GM12878 (cell line): ENCODE results near the gene TERB2.
"Not testable (repeated sequence)": the region's sequence is repeated elsewhere in the genome, so short reads cannot be mapped to it uniquely, and the experiment has no call there.

ENCODE experiments used
- BRCA1 ChIP-seq: IDR thresholded peaks from 2 replicates; pipeline ENCODE4 v1.6.1; 2011; ENCODE audit warnings: low read depth, low read length, improper control_type of control experiment
- CHD4 ChIP-seq: fragments of 200-600 bp; sonication (generic); IDR thresholded peaks from 2 replicates; pipeline ENCODE4 v1.6.1; 2016; ENCODE audit warnings: mild to moderate bottlenecking
- EP300 ChIP-seq, 2 experiments: fragments of 150-350 bp in 1 of 2; IDR thresholded peaks; 2 replicates each; pipeline ENCODE4 v1.6.1; 2011 to 2012; ENCODE audit warnings: low read depth in 2 of 2, low read length in 2 of 2, borderline replicate concordance in 1 of 2, improper control_type of control experiment in 1 of 2, inconsistent platforms in 1 of 2; ENCODE audit not compliant: control insufficient read depth in 1 of 2
- FOS ChIP-seq: IDR thresholded peaks from 3 replicates; pipeline ENCODE4 v1.6.1; 2011; ENCODE audit warnings: borderline replicate concordance; ENCODE audit not compliant: insufficient read length; ENCODE audit errors: extremely low read depth
- JUND ChIP-seq: IDR thresholded peaks from 2 replicates; pipeline ENCODE4 v1.6.1; 2012; ENCODE audit warnings: low read depth, mild to moderate bottlenecking, low read length, improper control_type of control experiment, moderate library complexity
- POLR2A ChIP-seq: IDR thresholded peaks from 2 replicates; pipeline ENCODE4 v1.6.1; 2011; ENCODE audit warnings: low read depth, mild to moderate bottlenecking, low read length
- POLR2AphosphoS5 ChIP-seq: IDR thresholded peaks from 2 replicates; pipeline ENCODE4 v1.6.1; 2011; ENCODE audit warnings: mild to moderate bottlenecking, low read length, inconsistent platforms
- RCOR1 ChIP-seq: conservative IDR thresholded peaks from 2 replicates; pipeline ENCODE4 v1.6.1; 2012; ENCODE audit warnings: low read depth, low read length, improper control_type of control experiment
- RELA ChIP-seq: fragments of 450-650 bp; IDR thresholded peaks from 2 replicates; pipeline ENCODE4 v1.8.0; 2014; ENCODE audit warnings: borderline replicate concordance; ENCODE audit not compliant: partially characterized antibody
- SRF ChIP-seq, 2 experiments: IDR thresholded peaks; 2 replicates each; pipeline ENCODE4 v1.6.1; 2011; ENCODE audit warnings: low read depth in 2 of 2, low read length in 2 of 2, mild to moderate bottlenecking in 1 of 2, moderate library complexity in 1 of 2
- SUPT20H ChIP-seq: IDR thresholded peaks from 2 replicates; pipeline ENCODE4 v1.6.1; 2011; ENCODE audit warnings: low read depth, mild to moderate bottlenecking, low read length, moderate library complexity, borderline replicate concordance; ENCODE audit not compliant: control insufficient read depth
- TAF1 ChIP-seq: IDR thresholded peaks from 2 replicates; pipeline ENCODE4 v1.6.1; 2011; ENCODE audit warnings: mild to moderate bottlenecking, low read depth, low read length, borderline replicate concordance
- TF ChIP-seq, protein P1 (sequence below), 3 experiments: IDR thresholded peaks in 2 of 3; conservative IDR thresholded peaks in 1 of 3; 2 replicates each; pipeline ENCODE4 v1.5.1; 2011; ENCODE audit warnings: low read depth in 3 of 3, low read length in 3 of 3, mild to moderate bottlenecking in 3 of 3, control low read depth in 2 of 3, moderate library complexity in 2 of 3, inconsistent platforms in 1 of 3, mixed read lengths in 1 of 3; ENCODE audit not compliant: control insufficient read depth in 2 of 3, insufficient read depth in 1 of 3; ENCODE audit errors: extremely low read depth in 1 of 3
- TF ChIP-seq, protein P2 (sequence below): IDR thresholded peaks from 2 replicates; pipeline ENCODE4 v1.6.1; 2011; ENCODE audit warnings: borderline replicate concordance, low read depth, mild to moderate bottlenecking, moderate library complexity, mixed read lengths, low read length; ENCODE audit not compliant: insufficient read depth; ENCODE audit errors: extremely low read length

DNA sequence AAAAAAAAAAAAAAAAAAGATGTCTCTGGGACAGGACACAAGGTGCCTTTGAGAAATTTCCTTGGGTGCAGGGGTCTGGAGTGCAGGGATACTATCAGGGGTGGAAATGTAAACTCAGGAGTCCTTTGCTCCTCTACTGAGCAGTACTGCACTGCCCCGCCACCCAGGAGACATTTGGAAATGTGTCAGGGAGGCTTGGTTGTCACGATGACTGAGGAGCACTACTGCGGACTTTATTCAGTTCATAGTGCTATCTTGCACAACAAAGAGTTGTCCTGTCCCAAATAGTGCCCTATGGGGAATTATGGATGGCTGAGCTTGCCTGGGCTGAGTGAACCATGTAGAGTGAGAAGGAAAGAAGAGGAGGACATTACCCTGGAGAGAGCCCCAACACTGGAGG, 69.1 kb downstream of the TERB2 start:
- TF ChIP-seq, protein P1, sequence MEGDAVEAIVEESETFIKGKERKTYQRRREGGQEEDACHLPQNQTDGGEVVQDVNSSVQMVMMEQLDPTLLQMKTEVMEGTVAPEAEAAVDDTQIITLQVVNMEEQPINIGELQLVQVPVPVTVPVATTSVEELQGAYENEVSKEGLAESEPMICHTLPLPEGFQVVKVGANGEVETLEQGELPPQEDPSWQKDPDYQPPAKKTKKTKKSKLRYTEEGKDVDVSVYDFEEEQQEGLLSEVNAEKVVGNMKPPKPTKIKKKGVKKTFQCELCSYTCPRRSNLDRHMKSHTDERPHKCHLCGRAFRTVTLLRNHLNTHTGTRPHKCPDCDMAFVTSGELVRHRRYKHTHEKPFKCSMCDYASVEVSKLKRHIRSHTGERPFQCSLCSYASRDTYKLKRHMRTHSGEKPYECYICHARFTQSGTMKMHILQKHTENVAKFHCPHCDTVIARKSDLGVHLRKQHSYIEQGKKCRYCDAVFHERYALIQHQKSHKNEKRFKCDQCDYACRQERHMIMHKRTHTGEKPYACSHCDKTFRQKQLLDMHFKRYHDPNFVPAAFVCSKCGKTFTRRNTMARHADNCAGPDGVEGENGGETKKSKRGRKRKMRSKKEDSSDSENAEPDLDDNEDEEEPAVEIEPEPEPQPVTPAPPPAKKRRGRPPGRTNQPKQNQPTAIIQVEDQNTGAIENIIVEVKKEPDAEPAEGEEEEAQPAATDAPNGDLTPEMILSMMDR (IDR thresholded peaks at IDR 0.05 in 2 of 3, conservative IDR thresholded peaks at IDR 0.05 in 1 of 3; ENCODE audit: control insufficient read depth in 2 of 3, extremely low read depth in 1 of 3, insufficient read depth in 1 of 3, low read depth in 3 of 3, low read length in 3 of 3): not testable (repeated sequence)
- not testable (repeated sequence) for TF ChIP-seq FOS; SRF (IDR thresholded peaks at IDR 0.05; ENCODE audit: low read depth in 2 of 2, low read length in 2 of 2); JUND; TAF1; CHD4; BRCA1; RCOR1; SUPT20H; POLR2AphosphoS5; POLR2A; RELA; EP300 (IDR thresholded peaks at IDR 0.05; ENCODE audit: borderline replicate concordance in 1 of 2, control insufficient read depth in 1 of 2, low read depth in 2 of 2, low read length in 2 of 2)
- TF ChIP-seq, protein P2, sequence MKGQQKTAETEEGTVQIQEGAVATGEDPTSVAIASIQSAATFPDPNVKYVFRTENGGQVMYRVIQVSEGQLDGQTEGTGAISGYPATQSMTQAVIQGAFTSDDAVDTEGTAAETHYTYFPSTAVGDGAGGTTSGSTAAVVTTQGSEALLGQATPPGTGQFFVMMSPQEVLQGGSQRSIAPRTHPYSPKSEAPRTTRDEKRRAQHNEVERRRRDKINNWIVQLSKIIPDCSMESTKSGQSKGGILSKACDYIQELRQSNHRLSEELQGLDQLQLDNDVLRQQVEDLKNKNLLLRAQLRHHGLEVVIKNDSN: not testable (repeated sequence)
